Pons (tissue), 1 donor: ENCODE data around the gene HMGN4.
"Not testable (repeated sequence)": the region's sequence is repeated elsewhere in the genome, so short reads cannot be mapped to it uniquely, and the experiment has no call there.

Experiments used
- DNase-seq: peaks from one replicate; pipeline ENCODE4 v3.0.0-alpha.2; 2016; ENCODE audit warnings: low spot score

HMGN4 gene

GRCh38 chr6:26522486-26523228 is 15.5 kb upstream of the HMGN4 start:
- not testable (repeated sequence) for DNase-seq

- not testable (repeated sequence) for DNase-seq
These were observed 13.9 kb upstream of the HMGN4 start for GRCh38 chr6:26524314-26524713.

GRCh38 chr6:26524722-26525370 is 13.3 kb upstream of the HMGN4 start:
- DNase-seq = no peak

GRCh38 chr6:26525838-26526237 is 12.3 kb upstream of the HMGN4 start:
- DNase-seq = no peak

GRCh38 chr6:26526928-26527327 is 11.2 kb upstream of the HMGN4 start:
- no peak for DNase-seq

GRCh38 chr6:26530203-26530602 is 8.0 kb upstream of the HMGN4 start:
- DNase-seq = no peak

- DNase-seq = peak; percentile 34
These were observed 6.3 kb upstream of the HMGN4 start for GRCh38 chr6:26531897-26532296.

- peak; percentile 96 for DNase-seq
These were observed 5.3 kb upstream of the HMGN4 start for GRCh38 chr6:26532699-26533531.

- no peak for DNase-seq
These were observed 4.6 kb upstream of the HMGN4 start for GRCh38 chr6:26533532-26533931.

- no peak for DNase-seq
These were observed 3.3 kb upstream of the HMGN4 start for GRCh38 chr6:26534681-26535465.

GRCh38 chr6:26536571-26537159 is 1.5 kb upstream of the HMGN4 start:
- peak; percentile 63 for DNase-seq

GRCh38 chr6:26537160-26537845 is 863 bp upstream of the HMGN4 start:
- DNase-seq = peak; percentile 93

- peak; percentile 25 for DNase-seq
These were observed 371 bp downstream of the HMGN4 start for GRCh38 chr6:26538572-26538902.

- no peak for DNase-seq
These were observed 977 bp downstream of the HMGN4 start for GRCh38 chr6:26539071-26539615.

- DNase-seq = no peak
These were observed 3.4 kb downstream of the HMGN4 start for GRCh38 chr6:26541579-26541978.

GRCh38 chr6:26543953-26544352 is 5.8 kb downstream of the HMGN4 start:
- no peak for DNase-seq

- DNase-seq = no peak
These were observed 6.3 kb downstream of the HMGN4 start for GRCh38 chr6:26544473-26544872.

GRCh38 chr6:26545627-26546026 is 7.5 kb downstream of the HMGN4 start:
- DNase-seq = peak; percentile 26

- DNase-seq = not testable (repeated sequence)
These were observed 9.2 kb downstream of the HMGN4 start for GRCh38 chr6:26547363-26547762.

- no peak for DNase-seq
These were observed 12.3 kb downstream of the HMGN4 start for GRCh38 chr6:26550250-26550993.
